GM18508 (cell line): Measurements from ENCODE around the gene SAMD8.
"Not testable (repeated sequence)": the region's sequence is repeated elsewhere in the genome, so short reads cannot be mapped to it uniquely, and the experiment has no call there.

ENCODE experiments used
- ATAC-seq: cut with Tn5 transposase; IDR thresholded peaks from one replicate; pipeline ENCODE4 v1.9.1; 2021; ENCODE audit warnings: moderate number of reproducible peaks; ENCODE audit not compliant: insufficient read depth, unreplicated experiment

The SAMD8 gene

GRCh38 chr10:75129537-75129936, 18.1 kb downstream of the SAMD8 start:
- ATAC-seq, result no peak

- not testable (repeated sequence) for ATAC-seq
Measured at GRCh38 chr10:75133701-75134100, 22.2 kb downstream of the SAMD8 start.

GRCh38 chr10:75136346-75136745, 24.9 kb downstream of the SAMD8 start:
- no peak for ATAC-seq

GRCh38 chr10:75137533-75138438, 26.3 kb downstream of the SAMD8 start:
- no peak for ATAC-seq

- ATAC-seq, result no peak
Measured at GRCh38 chr10:75140246-75140645, 28.8 kb downstream of the SAMD8 start.

- no peak for ATAC-seq
Measured at GRCh38 chr10:75143353-75143752, 31.9 kb downstream of the SAMD8 start.

- ATAC-seq, result no peak
Measured at GRCh38 chr10:75145590-75145989, 34.1 kb downstream of the SAMD8 start.

GRCh38 chr10:75146780-75147179, 35.3 kb downstream of the SAMD8 start:
- no peak for ATAC-seq

- no peak for ATAC-seq
Measured at GRCh38 chr10:75150656-75151055, 39.2 kb downstream of the SAMD8 start.

GRCh38 chr10:75159519-75159918, 48.1 kb downstream of the SAMD8 start:
- no peak for ATAC-seq

- no peak for ATAC-seq
Measured at GRCh38 chr10:75165684-75166622, 54.5 kb downstream of the SAMD8 start.

GRCh38 chr10:75166623-75166972, 55.1 kb downstream of the SAMD8 start:
- no peak for ATAC-seq

GRCh38 chr10:75168275-75168674, 56.8 kb downstream of the SAMD8 start:
- no peak for ATAC-seq

- no peak for ATAC-seq
Measured at GRCh38 chr10:75170215-75170614, 58.8 kb downstream of the SAMD8 start.

GRCh38 chr10:75175046-75175445, 63.6 kb downstream of the SAMD8 start:
- ATAC-seq, result no peak

- ATAC-seq, result no peak
Measured at GRCh38 chr10:75176046-75176445, 64.6 kb downstream of the SAMD8 start.

- no peak for ATAC-seq
Measured at GRCh38 chr10:75176736-75177135, 65.3 kb downstream of the SAMD8 start.

- no peak for ATAC-seq
Measured at GRCh38 chr10:75179657-75180177, 68.3 kb downstream of the SAMD8 start.

GRCh38 chr10:75180592-75180991, 69.1 kb downstream of the SAMD8 start:
- no peak for ATAC-seq

GRCh38 chr10:75181073-75181472, 69.6 kb downstream of the SAMD8 start:
- no peak for ATAC-seq

GRCh38 chr10:75186310-75186709, 74.9 kb downstream of the SAMD8 start:
- ATAC-seq, result no peak
